ENCODE measurements around the gene JAKMIP2.
A peak's percentile ranks its signal among the peaks of the same experiment; 100 is the strongest.
"Not testable (repeated sequence)": the region's sequence is repeated elsewhere in the genome, so short reads cannot be mapped to it uniquely, and the experiment has no call there.

The JAKMIP2 gene

GRCh38 chr5:147782110-147783028, at the start of gene JAKMIP2:
JAKMIP2 (minus strand) TSS chr5:147782728; CDS start chr5:147671806, 110,922 bp downstream.
- peak; percentile 88 for DNase-seq

- no peak for DNase-seq
Measured at GRCh38 chr5:147831465-147831864, 48.9 kb upstream of the JAKMIP2 start, which contains the start of gene SPINK1. SPINK1 (minus strand) TSS chr5:147831671; CDS start chr5:147831577, 94 bp downstream.

- DNase-seq = no peak
Measured at GRCh38 chr5:147830035-147830434, 47.5 kb upstream of the JAKMIP2 start.

GRCh38 chr5:147827017-147827416, 44.5 kb upstream of the JAKMIP2 start:
- DNase-seq = not testable (repeated sequence)

- DNase-seq = no peak
Measured at GRCh38 chr5:147826361-147826760, 43.8 kb upstream of the JAKMIP2 start.

- DNase-seq = no peak
Measured at GRCh38 chr5:147822686-147823491, 40.4 kb upstream of the JAKMIP2 start.

GRCh38 chr5:147822222-147822621, 39.7 kb upstream of the JAKMIP2 start:
- not testable (repeated sequence) for DNase-seq

- DNase-seq = no peak
Measured at GRCh38 chr5:147821766-147822165, 39.2 kb upstream of the JAKMIP2 start.

GRCh38 chr5:147819261-147819770, 36.8 kb upstream of the JAKMIP2 start:
- no peak for DNase-seq

- DNase-seq = no peak
Measured at GRCh38 chr5:147818290-147818689, 35.8 kb upstream of the JAKMIP2 start.

- no peak for DNase-seq
Measured at GRCh38 chr5:147813696-147814095, 31.2 kb upstream of the JAKMIP2 start.

- DNase-seq = no peak
Measured at GRCh38 chr5:147809830-147810666, 27.5 kb upstream of the JAKMIP2 start.

- no peak for DNase-seq
Measured at GRCh38 chr5:147805030-147805454, 22.5 kb upstream of the JAKMIP2 start.

- no peak for DNase-seq
Measured at GRCh38 chr5:147804334-147804733, 21.8 kb upstream of the JAKMIP2 start.

- DNase-seq = no peak
Measured at GRCh38 chr5:147803926-147804325, 21.4 kb upstream of the JAKMIP2 start.

GRCh38 chr5:147803161-147803560, 20.6 kb upstream of the JAKMIP2 start:
- DNase-seq = not testable (repeated sequence)

GRCh38 chr5:147801461-147801860, 18.9 kb upstream of the JAKMIP2 start:
- no peak for DNase-seq

- no peak for DNase-seq
Measured at GRCh38 chr5:147800491-147800890, 18.0 kb upstream of the JAKMIP2 start.

- no peak for DNase-seq
Measured at GRCh38 chr5:147796556-147797308, 14.2 kb upstream of the JAKMIP2 start.

GRCh38 chr5:147791181-147791580, 8.7 kb upstream of the JAKMIP2 start:
- DNase-seq = no peak

- no peak for DNase-seq
Measured at GRCh38 chr5:147789820-147790219, 7.3 kb upstream of the JAKMIP2 start.

- no peak for DNase-seq
Measured at GRCh38 chr5:147788023-147788422, 5.5 kb upstream of the JAKMIP2 start.
